ENCODE measurements around the gene MTERF1.

GRCh38 chr7:91922857-91923256 lies 42.4 kb upstream of the MTERF1 start:
- TF ChIP-seq CTCF (conservative IDR thresholded peaks at IDR 0.05 in 1 of 2, IDR thresholded peaks at IDR 0.05 in 1 of 2; ENCODE audit: low read depth in 1 of 2, low read length in 2 of 2) (no peak), EZH2 (IDR thresholded peaks at IDR 0.05; ENCODE audit: low read length, missing control alignments) (no peak)

Measured in fibroblast of lung (primary cell).